OCI-LY3 (cell line): ENCODE results near the gene PLCB1.

ENCODE experiments used
- H2AFZ ChIP-seq: fragments of 200-600, 300-600 bp; shearing (Covaris generic); 2 replicates; pipeline ENCODE4 v1.6.0; 2014; ENCODE audit warnings: antibody characterized with exemption, low read depth, low read length
- H3K27ac ChIP-seq: fragments of 200-600, 300-600 bp; sonication (generic); 2 replicates; pipeline ENCODE4 v1.5.1; 2014; ENCODE audit warnings: mild to moderate bottlenecking, low read length, moderate library complexity, mixed read lengths
- H3K27me3 ChIP-seq: fragments of 200-600, 300-600 bp; sonication (generic); 2 replicates; pipeline ENCODE4 v1.6.1; 2014; ENCODE audit warnings: low read depth, low read length, mixed read lengths
- H3K36me3 ChIP-seq: fragments of 200-600, 300-600 bp; sonication (generic); replicated peaks from 2 replicates; pipeline ENCODE3; 2014; ENCODE audit warnings: low read depth, low read length, mixed read lengths
- H3K4me1 ChIP-seq: fragments of 300-600, 200-600 bp; sonication (generic); 2 replicates; pipeline ENCODE4 v1.6.1; 2014; ENCODE audit warnings: low read length, mixed read lengths
- H3K4me2 ChIP-seq: fragments of 200-600, 300-600 bp; sonication (generic); 2 replicates; pipeline ENCODE4 v1.6.1; 2014; ENCODE audit warnings: low read length, mixed read lengths
- H3K4me3 ChIP-seq: fragments of 300-600, 200-600 bp; sonication (generic); 2 replicates; pipeline ENCODE4 v1.5.1; 2014; ENCODE audit warnings: antibody characterized with exemption, mild to moderate bottlenecking, low read length, moderate library complexity
- H3K79me2 ChIP-seq: fragments of 300-600, 200-600 bp; shearing (Covaris generic); 2 replicates; pipeline ENCODE4 v1.6.1; 2014; ENCODE audit warnings: mild to moderate bottlenecking, low read length, mixed read lengths
- H3K9ac ChIP-seq: fragments of 300-600, 200-600 bp; shearing (Covaris generic); 2 replicates; pipeline ENCODE4 v1.6.0; 2014; ENCODE audit warnings: mild to moderate bottlenecking, low read length, moderate library complexity
- H3K9me3 ChIP-seq: fragments of 200-600, 300-600 bp; shearing (Covaris generic); 2 replicates; pipeline ENCODE4 v1.6.1; 2014; ENCODE audit warnings: low read length, mixed read lengths; ENCODE audit not compliant: insufficient read depth
- H4K20me1 ChIP-seq: fragments of 200-600, 300-600 bp; sonication (generic); 2 replicates; pipeline ENCODE4 v1.6.1; 2016; ENCODE audit warnings: low read length, mixed read lengths; ENCODE audit not compliant: insufficient read depth
- EZH2phosphoT487 ChIP-seq: fragments of 200-600 bp; shearing (Covaris generic); IDR thresholded peaks from 2 replicates; pipeline ENCODE4 v1.6.1; 2018; ENCODE audit warnings: antibody characterized with exemption, mixed run types, low read depth
- TF ChIP-seq, protein P1 (sequence below): fragments of 200-600, 300-600 bp; sonication (generic); IDR thresholded peaks from 2 replicates; pipeline ENCODE4 v1.5.1; 2014; ENCODE audit warnings: antibody characterized with exemption, low read length, low read depth

The PLCB1 gene

DNA sequence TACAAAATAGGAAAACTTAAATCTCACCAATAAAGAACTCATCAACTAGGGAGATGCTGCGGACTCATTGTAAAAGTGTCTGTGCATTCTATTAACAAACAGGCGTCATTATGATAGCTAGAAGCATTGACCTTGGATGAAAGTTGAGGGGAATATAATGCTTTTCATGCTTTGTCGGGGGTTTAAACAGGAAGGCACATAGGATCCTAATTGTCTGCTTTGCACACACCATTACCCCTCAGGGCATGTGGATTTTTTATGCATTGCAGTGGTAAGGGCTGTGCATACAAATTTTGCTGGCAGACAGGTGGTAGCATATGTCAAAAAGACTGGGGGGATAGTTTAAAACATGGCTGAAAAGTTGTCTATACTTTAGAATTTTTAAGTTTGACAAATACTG lies 488.9 kb downstream of the PLCB1 start:
- H3K27me3 ChIP-seq, result peaks cover 21% of the 10 kb centered on the region; the same call in 1 of the 2 replicates
- H3K79me2 ChIP-seq, result no peaks in the 10 kb centered on the region
- H3K27ac ChIP-seq, result no peak overlapping the region
- H3K4me1 ChIP-seq, result peaks cover 6% of the 10 kb centered on the region
- no peaks in the 10 kb centered on the region for H4K20me1 ChIP-seq
- TF ChIP-seq, protein P1, sequence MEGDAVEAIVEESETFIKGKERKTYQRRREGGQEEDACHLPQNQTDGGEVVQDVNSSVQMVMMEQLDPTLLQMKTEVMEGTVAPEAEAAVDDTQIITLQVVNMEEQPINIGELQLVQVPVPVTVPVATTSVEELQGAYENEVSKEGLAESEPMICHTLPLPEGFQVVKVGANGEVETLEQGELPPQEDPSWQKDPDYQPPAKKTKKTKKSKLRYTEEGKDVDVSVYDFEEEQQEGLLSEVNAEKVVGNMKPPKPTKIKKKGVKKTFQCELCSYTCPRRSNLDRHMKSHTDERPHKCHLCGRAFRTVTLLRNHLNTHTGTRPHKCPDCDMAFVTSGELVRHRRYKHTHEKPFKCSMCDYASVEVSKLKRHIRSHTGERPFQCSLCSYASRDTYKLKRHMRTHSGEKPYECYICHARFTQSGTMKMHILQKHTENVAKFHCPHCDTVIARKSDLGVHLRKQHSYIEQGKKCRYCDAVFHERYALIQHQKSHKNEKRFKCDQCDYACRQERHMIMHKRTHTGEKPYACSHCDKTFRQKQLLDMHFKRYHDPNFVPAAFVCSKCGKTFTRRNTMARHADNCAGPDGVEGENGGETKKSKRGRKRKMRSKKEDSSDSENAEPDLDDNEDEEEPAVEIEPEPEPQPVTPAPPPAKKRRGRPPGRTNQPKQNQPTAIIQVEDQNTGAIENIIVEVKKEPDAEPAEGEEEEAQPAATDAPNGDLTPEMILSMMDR, result no peak
- TF ChIP-seq EZH2phosphoT487, result no peak
- no peaks in the 10 kb centered on the region for H3K9me3 ChIP-seq
- H3K36me3 ChIP-seq, result no peaks in the 10 kb centered on the region
- no peak overlapping the region for H3K9ac ChIP-seq
- no peak overlapping the region for H3K4me2 ChIP-seq
- no peak overlapping the region for H3K4me3 ChIP-seq
- no peak overlapping the region for H2AFZ ChIP-seq

DNA sequence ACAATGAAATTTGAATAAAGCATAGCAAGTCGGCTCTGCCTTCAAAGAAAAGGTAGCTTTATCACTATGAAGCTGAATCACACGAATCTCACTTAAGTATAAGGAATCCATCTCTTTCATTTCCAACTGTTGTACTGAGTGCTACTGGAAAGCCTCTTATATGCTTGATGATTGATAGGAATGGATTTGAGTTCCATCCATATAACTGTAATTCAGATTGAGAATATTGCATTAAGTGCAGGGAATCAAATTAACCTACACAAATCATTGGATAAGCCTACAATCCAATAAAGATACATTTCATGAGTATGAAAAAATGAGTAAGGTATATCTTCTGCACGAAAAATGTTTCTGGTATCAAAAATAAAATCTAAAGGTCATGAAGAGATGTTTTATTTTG lies 492.0 kb downstream of the PLCB1 start:
- no peaks in the 10 kb centered on the region for H3K9me3 ChIP-seq
- no peak overlapping the region for H3K4me2 ChIP-seq
- H3K4me1 ChIP-seq, result peaks cover 6% of the 10 kb centered on the region
- H3K79me2 ChIP-seq, result no peaks in the 10 kb centered on the region
- H3K36me3 ChIP-seq, result no peaks in the 10 kb centered on the region
- no peak overlapping the region for H3K4me3 ChIP-seq
- H3K27me3 ChIP-seq, result peaks cover 21% of the 10 kb centered on the region; the same call in 1 of the 2 replicates
- H4K20me1 ChIP-seq, result no peaks in the 10 kb centered on the region
- TF ChIP-seq, protein P1, result no peak
- TF ChIP-seq EZH2phosphoT487, result no peak
- no peak overlapping the region for H3K9ac ChIP-seq
- H2AFZ ChIP-seq, result peak overlapping the region; percentile 32; the same call in 1 of the 2 replicates
- no peak overlapping the region for H3K27ac ChIP-seq

DNA sequence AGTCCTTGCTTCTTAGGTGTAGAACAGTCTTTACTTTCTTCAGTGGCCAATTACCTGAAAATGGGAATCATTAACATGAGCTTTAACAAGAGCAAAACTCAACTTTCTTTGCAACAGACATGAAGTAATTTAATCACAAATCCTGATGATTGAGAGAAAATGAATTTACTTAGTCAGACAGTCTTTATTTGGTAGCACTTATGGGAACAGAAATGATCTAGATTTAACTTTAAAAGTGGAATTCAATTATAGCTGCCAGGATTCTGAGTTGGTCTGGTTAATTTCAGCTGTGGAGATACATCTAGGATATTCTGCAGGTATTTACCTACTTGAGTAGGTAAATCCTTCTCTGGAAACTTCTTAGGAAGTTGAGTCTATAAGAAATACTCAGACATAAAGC lies 492.6 kb downstream of the PLCB1 start:
- Histone ChIP-seq H3K27ac (no peak overlapping the region), H3K4me1 (peaks cover 2% of the 10 kb centered on the region), H3K9ac (no peak overlapping the region), H3K79me2 (no peaks in the 10 kb centered on the region), H2AFZ (no peak overlapping the region), H3K4me3 (no peak overlapping the region), H4K20me1 (no peaks in the 10 kb centered on the region), H3K36me3 (no peaks in the 10 kb centered on the region), H3K27me3 (peaks cover 21% of the 10 kb centered on the region; the same call in 1 of the 2 replicates), H3K4me2 (no peak overlapping the region), H3K9me3 (no peaks in the 10 kb centered on the region)
- TF ChIP-seq, protein P1, result no peak
- no peak for TF ChIP-seq EZH2phosphoT487

DNA sequence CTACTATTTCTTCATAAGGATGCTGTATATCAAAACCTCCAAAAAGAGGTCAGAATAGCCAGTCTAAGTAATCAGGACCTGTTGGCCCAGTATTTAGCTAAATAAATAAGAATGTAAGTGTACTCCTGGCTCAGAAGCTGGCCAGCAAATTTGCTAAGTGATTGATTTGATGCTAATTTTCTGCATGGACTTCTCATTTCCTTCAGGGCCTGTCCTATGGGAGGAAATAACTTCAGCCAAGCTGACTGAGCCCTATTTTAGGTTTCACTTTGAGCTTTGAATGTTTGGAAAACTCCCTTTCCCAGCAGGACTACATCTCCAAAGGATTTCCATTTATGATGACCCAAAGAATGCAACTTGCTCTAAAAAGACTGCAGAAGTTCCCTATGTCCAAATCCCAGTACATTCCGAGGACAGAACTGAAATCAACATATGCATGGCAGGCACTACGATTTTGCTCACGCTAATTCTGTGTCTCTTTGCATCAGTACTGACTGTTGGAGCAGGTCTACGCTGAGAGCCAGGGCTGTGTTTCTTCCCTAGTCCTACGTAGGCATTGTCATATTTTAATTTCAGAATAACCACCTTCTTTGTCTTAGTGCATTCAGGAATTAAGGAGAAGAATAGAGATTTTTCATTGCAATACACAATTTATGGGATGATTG lies 495.4 kb downstream of the PLCB1 start:
- no peak overlapping the region for H3K27ac ChIP-seq

More for the DNA sequence above, 495.4 kb downstream of the PLCB1 start:
- Histone ChIP-seq H3K4me3 (no peak overlapping the region), H3K27me3 (peaks cover 18% of the 10 kb centered on the region; the same call in 1 of the 2 replicates), H3K9me3 (no peaks in the 10 kb centered on the region), H3K4me1 (no peaks in the 10 kb centered on the region), H3K36me3 (no peaks in the 10 kb centered on the region), H3K4me2 (no peak overlapping the region), H3K9ac (no peak overlapping the region), H4K20me1 (no peaks in the 10 kb centered on the region), H3K79me2 (no peaks in the 10 kb centered on the region), H2AFZ (no peak overlapping the region)
- TF ChIP-seq, protein P1, result no peak
- no peak for TF ChIP-seq EZH2phosphoT487
